ENCODE results near the gene SEBOX. TPM values are rescaled to one million over a fixed set of nuclear protein-coding genes. Genes with fewer than 3 reads are reported as not detected.
"Not testable (repeated sequence)": the region's sequence is repeated elsewhere in the genome, so short reads cannot be mapped to it uniquely, and the experiment has no call there.

The SEBOX gene
- total RNA-seq, 1 donor from 2014 or later: not detected

DNA sequence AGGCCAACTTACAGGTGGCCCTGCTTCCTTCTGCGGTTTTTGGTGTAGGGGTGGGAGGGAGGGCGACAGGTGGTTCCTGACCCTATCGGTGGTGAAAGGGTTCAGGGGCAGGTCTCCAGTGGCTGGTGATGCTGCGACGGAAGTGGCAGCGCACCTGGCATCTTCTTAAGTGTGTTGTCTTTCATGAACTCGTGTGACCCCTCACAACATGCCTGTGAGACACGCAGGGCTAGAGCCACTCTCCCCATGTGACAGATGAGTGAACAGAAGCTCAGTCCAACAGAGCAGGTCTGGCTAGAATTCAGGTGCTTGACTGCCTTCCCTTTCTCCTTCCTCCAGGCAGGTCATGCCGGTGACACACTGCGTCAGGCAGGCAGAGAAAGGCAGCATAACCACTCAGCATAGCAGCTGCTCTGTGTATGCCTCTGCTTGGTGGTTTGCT lies 21.5 kb downstream of the SEBOX start:
- H3K4me3 ChIP-seq (ENCODE audit: low read depth, low read length): no peak overlapping the region
- TF ChIP-seq, protein P1, sequence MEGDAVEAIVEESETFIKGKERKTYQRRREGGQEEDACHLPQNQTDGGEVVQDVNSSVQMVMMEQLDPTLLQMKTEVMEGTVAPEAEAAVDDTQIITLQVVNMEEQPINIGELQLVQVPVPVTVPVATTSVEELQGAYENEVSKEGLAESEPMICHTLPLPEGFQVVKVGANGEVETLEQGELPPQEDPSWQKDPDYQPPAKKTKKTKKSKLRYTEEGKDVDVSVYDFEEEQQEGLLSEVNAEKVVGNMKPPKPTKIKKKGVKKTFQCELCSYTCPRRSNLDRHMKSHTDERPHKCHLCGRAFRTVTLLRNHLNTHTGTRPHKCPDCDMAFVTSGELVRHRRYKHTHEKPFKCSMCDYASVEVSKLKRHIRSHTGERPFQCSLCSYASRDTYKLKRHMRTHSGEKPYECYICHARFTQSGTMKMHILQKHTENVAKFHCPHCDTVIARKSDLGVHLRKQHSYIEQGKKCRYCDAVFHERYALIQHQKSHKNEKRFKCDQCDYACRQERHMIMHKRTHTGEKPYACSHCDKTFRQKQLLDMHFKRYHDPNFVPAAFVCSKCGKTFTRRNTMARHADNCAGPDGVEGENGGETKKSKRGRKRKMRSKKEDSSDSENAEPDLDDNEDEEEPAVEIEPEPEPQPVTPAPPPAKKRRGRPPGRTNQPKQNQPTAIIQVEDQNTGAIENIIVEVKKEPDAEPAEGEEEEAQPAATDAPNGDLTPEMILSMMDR (conservative IDR thresholded peaks at IDR 0.05; ENCODE audit: low read depth, low read length): no peak
- no peak for DNase-seq (ENCODE audit: low read depth)

DNA sequence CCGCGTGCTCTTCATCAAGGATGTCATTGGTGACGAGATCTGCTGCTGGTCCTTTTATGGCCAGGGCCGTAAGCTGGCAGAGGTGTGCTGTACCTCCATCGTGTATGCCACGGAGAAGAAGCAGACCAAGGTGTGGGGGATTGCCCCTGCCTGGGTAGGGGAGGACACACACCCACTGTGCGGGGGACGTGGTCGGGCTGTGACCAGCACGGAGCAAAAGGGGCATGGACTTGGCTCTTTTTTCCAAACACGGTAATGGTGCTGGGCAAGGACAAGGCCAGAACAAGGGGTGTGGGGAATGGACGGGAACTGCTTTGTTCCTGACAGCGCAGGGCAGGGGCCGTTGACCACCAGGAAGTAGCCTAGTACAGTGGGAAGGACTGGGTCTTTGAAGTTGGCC lies 22.7 kb downstream of the SEBOX start:
- TF ChIP-seq, protein P1 (conservative IDR thresholded peaks at IDR 0.05; ENCODE audit: low read depth, low read length): no peak
- no peak overlapping the region for H3K4me3 ChIP-seq (ENCODE audit: low read depth, low read length)
- DNase-seq (ENCODE audit: low read depth): no peak

DNA sequence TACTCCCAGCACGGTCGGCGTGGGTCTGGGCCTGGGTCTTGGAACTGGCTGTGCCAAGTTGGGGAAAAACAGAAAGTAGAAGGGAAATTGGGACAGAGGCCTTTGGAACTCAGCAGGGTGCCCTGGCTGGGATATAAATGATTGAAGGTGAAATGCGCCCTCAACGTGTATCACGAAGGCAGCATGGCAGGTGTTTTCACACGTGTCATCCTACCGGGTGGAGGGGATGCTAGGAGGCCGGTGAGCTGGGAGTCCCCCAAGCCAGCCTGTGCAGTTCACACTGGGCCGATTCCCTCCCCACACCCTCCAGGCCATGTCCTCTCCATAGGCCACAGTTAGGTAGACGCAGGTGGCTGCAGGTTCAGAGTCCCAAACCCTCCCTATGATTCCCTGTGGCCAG lies 23.5 kb downstream of the SEBOX start:
- TF ChIP-seq, protein P1 (conservative IDR thresholded peaks at IDR 0.05; ENCODE audit: low read depth, low read length): no peak
- no peak overlapping the region for H3K4me3 ChIP-seq (ENCODE audit: low read depth, low read length)
- no peak for DNase-seq (ENCODE audit: low read depth)

DNA sequence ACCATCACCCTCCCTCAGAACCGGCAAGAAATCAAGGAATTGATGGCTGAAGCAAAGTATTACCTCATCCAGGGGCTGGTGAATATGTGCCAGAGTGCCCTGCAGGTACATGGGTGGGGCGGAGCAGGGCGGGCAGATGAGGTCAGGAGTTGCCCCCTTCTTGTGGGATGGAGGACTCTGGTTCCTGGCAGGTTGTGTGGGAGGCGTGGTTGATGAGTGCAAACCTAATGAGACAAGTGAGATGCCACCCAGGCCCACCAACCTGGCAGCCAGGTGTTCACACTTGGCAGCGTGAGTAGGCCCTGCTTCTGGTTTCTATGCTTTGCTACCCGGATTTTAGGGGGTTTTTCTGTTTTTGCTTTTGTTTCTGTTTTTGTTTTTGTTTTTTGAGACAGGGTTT lies 24.6 kb downstream of the SEBOX start:
- TF ChIP-seq, protein P1 (conservative IDR thresholded peaks at IDR 0.05; ENCODE audit: low read depth, low read length): no peak
- no peak for DNase-seq (ENCODE audit: low read depth)
- H3K4me3 ChIP-seq (ENCODE audit: low read depth, low read length): no peak overlapping the region

DNA sequence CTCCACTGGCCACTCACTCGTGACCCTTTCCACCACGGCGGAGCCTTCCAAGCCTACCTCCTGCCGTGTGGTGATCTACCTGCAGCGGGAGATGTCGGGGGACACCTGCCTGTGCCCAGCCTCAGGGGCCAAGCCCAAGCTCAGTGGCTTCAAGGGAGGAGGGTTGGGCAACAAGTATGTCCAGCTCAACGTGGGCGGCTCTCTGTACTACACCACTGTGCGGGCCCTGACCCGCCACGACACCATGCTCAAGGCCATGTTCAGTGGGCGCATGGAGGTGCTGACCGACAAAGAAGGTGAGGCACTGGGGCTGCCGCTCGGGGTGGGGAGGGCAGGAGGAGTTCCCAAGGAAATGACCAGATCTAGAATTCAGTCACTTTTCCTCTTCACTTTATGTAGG lies 25.6 kb downstream of the SEBOX start:
- H3K4me3 ChIP-seq (ENCODE audit: low read depth, low read length): no peak overlapping the region
- no peak for DNase-seq (ENCODE audit: low read depth)
- TF ChIP-seq, protein P1 (conservative IDR thresholded peaks at IDR 0.05; ENCODE audit: low read depth, low read length): no peak

DNA sequence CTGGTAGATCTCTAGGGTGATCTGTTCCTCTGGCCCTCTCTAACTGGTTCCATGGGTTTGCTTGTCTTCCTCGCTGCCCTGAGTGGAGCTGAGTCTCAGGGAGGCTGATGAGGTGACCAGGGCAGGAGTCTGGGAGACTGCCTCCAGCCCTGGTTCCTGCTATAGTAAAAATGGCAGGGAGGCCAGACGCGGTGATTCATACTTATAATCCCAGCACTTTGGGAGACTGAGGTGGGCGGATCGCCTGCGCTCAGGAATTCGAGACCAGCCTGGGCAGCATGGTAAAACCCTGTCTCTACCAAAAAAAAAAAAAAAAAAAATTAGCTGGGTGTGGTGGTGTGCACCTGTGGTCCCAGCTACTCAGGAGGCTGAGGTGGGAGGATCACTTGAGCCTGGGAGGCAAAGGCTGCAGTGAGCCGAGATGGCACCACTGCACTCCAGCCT lies 26.2 kb downstream of the SEBOX start:
- not testable (repeated sequence) for DNase-seq (ENCODE audit: low read depth); H3K4me3 ChIP-seq (ENCODE audit: low read depth, low read length)

DNA sequence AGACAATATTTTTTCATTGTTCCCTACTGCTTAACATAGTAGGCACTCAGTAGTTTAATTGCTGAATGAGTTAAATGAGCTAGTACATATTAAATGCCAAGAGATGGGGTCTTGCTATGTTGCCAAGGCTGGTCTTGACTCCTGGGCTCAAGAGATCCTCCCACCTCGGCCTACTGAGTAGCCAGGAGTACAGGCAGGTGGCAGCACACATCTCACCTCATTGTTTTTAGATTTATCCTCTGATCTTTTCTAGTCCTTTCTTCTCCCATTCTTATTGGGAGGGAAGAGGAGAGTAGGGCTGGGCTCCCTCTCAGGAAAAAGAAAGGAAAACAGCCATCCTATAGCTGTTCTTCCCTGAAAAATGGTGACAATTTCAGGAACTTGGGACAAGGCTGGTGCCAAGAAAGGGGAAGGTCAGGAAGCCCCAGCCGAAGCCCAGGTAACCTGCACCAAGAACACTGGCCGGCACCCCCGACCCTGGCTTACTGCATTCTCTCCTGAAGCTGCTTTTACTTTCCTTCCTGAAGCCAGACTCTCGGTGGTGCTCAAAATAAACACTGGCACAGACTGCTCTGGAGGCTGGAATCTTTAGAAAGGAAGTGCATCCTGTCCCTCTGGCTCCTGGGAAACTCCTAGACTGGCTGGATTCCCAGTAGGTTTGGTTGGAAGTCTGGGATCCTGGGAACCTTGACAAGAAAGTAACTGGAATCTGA lies 26.8 kb downstream of the SEBOX start:
- DNase-seq (ENCODE audit: low read depth): no peak
- H3K4me3 ChIP-seq (ENCODE audit: low read depth, low read length): no peak overlapping the region
- TF ChIP-seq, protein P1 (conservative IDR thresholded peaks at IDR 0.05; ENCODE audit: low read depth, low read length): no peak
